NCI-H2227 treated with DMSO at 0.1 percent for 48 hours (cell line): ENCODE results near the gene GPRIN3.
"Not testable (repeated sequence)": the region's sequence is repeated elsewhere in the genome, so short reads cannot be mapped to it uniquely, and the experiment has no call there.

Experiments
- DNase-seq: peaks from one replicate; lab custom pipeline; 2025; lab: John Stamatoyannopoulos, UW

Gene GPRIN3

DNA sequence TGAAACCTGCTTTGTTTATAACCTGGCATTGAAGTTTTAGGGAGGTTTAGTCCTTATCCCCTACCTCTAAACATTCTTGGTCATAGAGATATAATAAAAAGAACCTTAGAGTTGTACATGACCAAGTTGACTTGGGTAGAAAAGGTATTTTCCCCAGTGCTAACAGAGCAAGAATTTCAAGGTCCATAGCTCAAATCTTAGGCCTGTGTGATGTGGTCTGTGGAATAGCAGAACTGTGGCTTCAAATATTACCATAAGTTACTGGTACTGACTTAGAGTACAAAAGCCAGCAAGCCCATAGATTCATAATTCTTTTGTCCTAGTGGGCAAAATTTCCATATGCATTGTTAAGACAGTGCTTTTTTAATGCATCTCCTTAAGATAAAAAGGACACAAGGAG, 91.2 kb downstream of the GPRIN3 start:
- DNase-seq: no peak

DNA sequence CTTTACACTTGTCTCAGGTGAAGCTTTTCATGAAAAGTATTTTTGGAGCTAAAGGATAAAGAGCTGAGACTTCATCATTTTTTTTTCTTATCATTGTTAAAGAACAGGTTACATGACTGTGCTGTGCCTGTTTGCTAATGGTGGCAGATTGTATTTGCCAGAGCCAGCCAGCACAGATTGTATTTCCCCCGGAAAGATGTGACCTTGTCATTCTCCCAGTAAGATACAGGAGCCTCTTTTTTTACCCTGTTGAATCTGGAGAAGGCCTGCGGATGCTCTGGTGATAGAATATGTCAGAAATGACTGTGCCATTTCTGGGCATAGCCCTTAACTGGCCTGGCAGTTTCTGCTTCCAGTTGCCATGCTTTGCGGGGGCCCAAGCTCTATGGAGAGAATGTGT, 91.9 kb downstream of the GPRIN3 start:
- DNase-seq: no peak

DNA sequence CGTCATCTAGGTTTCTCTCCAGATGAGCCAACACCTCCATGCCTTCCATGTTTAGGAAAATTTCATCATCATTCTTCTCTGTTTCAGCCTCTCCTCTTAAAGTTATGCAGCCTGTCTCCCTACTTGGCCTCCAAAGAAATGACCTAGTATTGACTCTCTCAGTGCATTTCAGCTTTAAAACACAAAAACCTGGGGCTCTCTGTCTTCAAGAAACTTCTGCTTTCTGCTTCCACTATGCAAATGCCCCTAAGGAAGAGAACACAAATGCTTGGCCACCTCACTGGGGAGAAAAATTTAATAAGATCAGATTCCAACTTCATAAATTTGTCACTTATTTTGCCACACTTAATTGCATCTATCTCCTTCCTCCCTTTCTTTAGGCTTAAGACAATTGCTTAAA, 93.3 kb downstream of the GPRIN3 start:
- no peak for DNase-seq

DNA sequence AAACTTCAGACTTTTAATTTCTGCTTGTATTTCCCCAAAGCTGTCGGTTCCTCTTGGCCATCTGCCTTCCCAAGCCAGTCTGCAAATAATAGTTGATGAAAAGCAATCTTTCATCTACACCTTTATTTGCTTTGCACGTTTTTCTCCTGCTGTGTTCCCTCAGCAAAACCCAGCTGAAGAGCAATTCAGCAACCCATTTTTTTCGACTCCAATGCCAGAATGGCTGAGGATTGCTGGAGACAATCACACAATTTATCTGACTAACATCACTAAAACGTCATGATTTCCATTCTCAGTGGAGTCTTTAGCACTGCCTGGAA, 94.3 kb downstream of the GPRIN3 start:
- DNase-seq: no peak

DNA sequence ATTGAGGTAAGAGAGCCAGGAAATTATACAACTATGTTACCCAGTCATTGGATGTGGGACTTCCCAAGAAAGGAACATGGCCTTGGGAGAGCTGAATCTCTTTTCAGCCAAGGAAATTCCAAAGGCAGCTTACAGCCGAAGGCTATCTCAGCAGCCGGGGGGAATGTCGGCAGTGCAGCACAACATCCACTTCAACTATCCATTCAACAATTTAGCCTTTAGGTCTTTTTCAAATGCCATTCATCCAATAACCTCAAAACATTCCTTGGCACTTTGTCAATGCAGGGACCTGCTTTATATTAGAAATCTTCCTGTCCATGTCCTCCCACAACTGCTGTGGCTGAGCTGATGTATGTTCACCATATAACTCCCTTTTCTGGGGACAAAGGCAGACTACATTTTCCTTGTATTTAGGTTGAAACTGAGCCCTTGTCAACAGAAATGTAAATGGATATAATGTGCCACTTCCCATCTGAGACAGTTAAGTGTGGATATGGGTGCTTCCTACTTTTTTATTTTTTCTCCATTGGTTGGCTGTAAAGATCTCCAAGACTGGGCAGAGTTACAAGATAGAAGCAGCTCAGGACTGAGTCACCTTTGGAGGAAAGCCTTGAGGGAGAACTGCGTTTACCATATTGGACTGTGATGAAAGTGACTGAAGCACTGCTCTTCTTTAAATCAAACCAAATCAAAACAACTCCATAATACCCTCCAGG, 94.8 kb downstream of the GPRIN3 start:
- DNase-seq: no peak

DNA sequence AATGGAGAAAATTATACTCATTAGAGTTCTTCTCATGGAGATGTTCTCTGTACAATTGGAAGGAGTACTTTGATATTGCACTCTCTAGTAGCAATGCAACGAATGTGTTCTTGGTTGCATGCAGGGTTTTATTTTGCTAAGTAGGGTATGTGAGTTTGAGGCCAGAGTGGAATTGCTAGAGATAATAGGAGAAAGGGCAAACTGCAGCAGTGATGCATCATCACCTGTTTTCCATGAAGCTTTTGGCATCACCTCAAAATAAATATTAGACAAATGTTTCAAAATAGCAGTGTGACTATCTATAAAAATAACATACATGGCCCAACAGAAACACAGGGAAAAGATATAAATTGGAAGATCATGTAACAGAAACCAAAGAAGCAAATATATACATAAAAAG, 103.0 kb downstream of the GPRIN3 start:
- DNase-seq: no peak

DNA sequence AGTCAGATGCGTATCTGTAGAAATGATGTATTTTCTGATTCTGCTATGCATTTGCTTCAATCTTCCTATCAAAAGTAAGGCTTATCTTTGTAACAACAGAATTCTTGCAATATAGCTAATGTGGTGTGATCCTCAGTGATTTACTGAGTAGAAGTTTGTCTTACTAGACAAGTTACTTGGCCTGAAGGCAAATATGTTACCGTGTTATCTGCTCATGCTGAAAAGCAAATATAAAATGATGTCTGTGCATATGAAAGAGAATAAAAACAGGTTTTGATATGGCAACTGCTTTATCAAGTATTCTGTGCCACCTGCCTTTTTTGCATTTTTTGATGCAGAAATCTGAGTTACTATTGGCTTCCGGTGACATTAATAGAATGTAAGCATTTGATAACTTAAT, 103.7 kb downstream of the GPRIN3 start:
- DNase-seq: no peak

DNA sequence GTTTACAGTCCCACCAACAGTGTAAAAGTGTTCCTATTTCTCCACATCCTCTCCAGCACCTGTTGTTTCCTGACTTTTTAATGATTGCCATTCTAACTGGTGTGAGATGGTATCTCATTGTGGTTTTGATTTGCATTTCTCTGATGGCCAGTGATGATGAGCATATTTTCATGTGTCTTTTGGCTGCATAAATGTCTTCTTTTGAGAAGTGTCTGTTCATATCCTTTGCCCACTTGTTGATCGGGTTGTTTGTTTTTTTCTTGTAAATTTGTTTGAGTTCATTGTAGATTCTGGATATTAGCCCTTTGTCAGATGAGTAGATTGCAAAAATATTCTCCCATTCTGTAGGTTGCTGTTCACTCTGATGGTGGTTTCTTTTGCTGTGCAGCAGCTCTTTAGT, 108.2 kb downstream of the GPRIN3 start:
- not testable (repeated sequence) for DNase-seq

DNA sequence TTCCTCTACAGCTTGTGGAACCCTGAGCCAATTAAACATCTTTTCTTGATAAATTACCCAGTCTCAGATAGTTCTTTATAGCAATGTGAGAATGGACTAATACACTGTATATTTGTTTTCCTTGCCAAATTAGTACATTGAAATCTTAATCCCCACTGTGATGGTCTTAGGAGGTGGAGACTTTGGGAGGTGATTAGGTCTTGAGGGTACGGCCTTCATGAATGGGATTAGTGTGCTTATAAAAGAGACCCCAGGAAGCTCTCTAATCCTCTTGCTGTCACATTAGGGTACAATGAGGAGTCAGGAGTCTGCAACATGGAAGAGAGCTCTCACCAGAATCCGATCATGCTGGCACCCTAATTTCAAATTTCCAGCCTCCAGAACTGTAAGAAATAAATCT, 109.7 kb downstream of the GPRIN3 start:
- no peak for DNase-seq

DNA sequence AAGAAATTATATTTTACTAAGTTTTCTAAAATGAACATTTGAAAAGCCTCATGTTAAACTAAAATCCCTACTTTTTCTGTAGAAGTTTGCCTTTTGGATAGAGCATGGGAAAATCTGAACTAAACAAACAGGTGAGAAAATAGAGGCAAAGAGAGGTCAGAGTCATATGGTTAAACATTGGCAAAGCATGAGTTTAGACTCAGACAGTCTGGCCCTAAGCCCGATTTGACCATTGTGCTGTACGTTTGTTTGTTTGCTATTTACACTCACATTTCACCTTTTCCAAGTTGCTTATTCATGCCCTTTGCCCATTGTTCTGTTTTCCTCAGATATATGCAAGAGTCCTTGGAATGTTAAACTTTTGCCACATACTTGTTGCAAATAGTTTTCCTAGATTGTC, 110.9 kb downstream of the GPRIN3 start:
- no peak for DNase-seq

DNA sequence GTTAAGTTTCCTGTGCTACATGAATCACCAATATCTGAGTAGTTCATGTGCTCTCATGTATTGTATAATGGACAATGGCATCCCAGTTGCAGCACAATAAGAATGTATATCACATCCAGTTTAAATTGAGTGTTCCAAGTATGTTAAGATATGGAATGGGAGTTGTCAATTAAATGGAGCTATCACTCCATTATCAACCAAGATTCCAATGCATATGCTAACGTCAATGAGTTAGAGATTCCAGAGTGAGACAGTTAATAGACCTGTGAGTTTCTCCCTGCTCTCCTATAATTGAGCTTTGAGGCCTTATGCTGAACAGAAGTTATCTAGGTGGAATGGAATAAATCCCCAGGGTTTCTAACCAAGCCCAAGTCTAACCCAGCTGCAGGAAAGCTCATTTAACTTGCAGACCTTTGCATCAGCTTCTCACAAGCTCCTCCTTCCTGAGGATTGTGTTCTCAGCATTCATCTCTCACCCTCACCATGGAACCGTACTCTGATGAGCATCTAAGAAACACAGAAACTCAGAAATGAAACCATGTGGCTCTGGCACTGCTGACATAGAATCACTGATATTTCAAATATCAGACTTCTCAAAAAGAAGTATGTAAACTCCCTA, 111.4 kb downstream of the GPRIN3 start:
- no peak for DNase-seq

DNA sequence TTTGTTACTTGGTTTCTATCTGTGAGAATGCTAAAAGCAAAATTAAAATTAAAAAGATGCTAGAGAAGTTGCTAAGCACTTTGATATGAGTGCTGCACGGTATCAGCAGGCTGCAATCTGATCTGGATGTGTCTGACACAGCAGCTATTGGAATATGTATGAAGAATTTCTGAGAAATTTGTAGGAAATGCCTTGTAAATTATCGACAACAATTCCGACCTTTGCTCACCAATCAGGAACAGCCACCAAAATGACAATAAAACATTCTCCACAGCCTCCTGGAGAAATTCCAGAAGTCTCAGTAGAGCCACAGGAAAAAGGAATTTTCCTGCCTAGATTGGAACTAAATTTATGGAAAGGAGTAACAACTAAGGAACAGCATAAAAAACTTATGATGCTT, 113.8 kb downstream of the GPRIN3 start:
- no peak for DNase-seq
